ENCODE measurements around the gene CLIC4. TPM values are rescaled to one million over a fixed set of nuclear protein-coding genes. Genes with fewer than 3 reads are reported as not detected.

CLIC4 gene
- polyA plus RNA-seq, 1 donor (not counting 4 experiments of a cell fraction or from before 2014, with no cell fraction given), result 130 TPM

GRCh38 chr1:24865168-24865567 lies 119.9 kb downstream of the CLIC4 start:
- no peak for FAIRE-seq
- no peak for TF ChIP-seq EZH2 (IDR thresholded peaks at IDR 0.05; ENCODE audit: low read length)
- TF ChIP-seq CTCF (optimal IDR thresholded peaks at IDR 0.05 in 1 of 3, IDR thresholded peaks at IDR 0.05 in 1 of 3, conservative IDR thresholded peaks at IDR 0.05 in 1 of 3; ENCODE audit: extremely low read depth in 1 of 3, insufficient read depth in 2 of 3, low read length in 3 of 3), result no peak

GRCh38 chr1:24865587-24865986 lies 120.3 kb downstream of the CLIC4 start:
- Histone ChIP-seq H3K9me3 (ENCODE audit: control insufficient read depth, low read depth, low read length) (no peaks in the 10 kb centered on the region), H3K4me3 (ENCODE audit: control insufficient read depth in 2 of 3, extremely low read depth in 1 of 3, insufficient read depth in 2 of 3, low read depth in 1 of 3, low read length in 3 of 3) (no peak overlapping the region), H3K27me3 (ENCODE audit: control insufficient read depth, extremely low read depth, insufficient read depth, low read length) (peaks cover 16% of the 10 kb centered on the region), H2AFZ (ENCODE audit: control insufficient read depth, low read length) (no peak overlapping the region), H3K79me2 (ENCODE audit: control insufficient read depth, insufficient read depth, low read length) (no peaks in the 10 kb centered on the region), H3K4me2 (ENCODE audit: control insufficient read depth, extremely low read depth, insufficient read depth, low read depth, low read length) (no peak overlapping the region), H3K9me1 (ENCODE audit: control insufficient read depth, extremely low read depth, insufficient read depth, low read length) (no peaks in the 10 kb centered on the region), H3K4me1 (ENCODE audit: control insufficient read depth, extremely low read depth, insufficient read depth, low read length) (peaks cover 2% of the 10 kb centered on the region), H3K9ac (ENCODE audit: control insufficient read depth, extremely low read depth, insufficient read depth, low read length) (no peak overlapping the region), H3K36me3 (ENCODE audit: control insufficient read depth in 2 of 2, extremely low read depth in 1 of 2, insufficient read depth in 2 of 2, low read length in 2 of 2) (no peaks in the 10 kb centered on the region), H4K20me1 (ENCODE audit: control insufficient read depth, extremely low read depth, insufficient read depth, low read length) (no peaks in the 10 kb centered on the region), H3K27ac (ENCODE audit: control insufficient read depth, insufficient read depth, low read length) (no peak overlapping the region)
- dilution Hi-C loops (cut with MboI; ENCODE audit: extremely low pct_ligation_motif_present, low sequenced_read_pairs), result no loop called here
- DNase-seq (ENCODE audit: low read depth, low spot score) (no peak), FAIRE-seq (no peak)
- TF ChIP-seq EZH2 (IDR thresholded peaks at IDR 0.05; ENCODE audit: low read length) (no peak), CTCF (optimal IDR thresholded peaks at IDR 0.05 in 1 of 3, IDR thresholded peaks at IDR 0.05 in 1 of 3, conservative IDR thresholded peaks at IDR 0.05 in 1 of 3; ENCODE audit: extremely low read depth in 1 of 3, insufficient read depth in 2 of 3, low read length in 3 of 3) (no peak)

More at GRCh38 chr1:24865168-24865567, 119.9 kb downstream of the CLIC4 start:
- Histone ChIP-seq H3K4me2 (ENCODE audit: control insufficient read depth, extremely low read depth, insufficient read depth, low read depth, low read length) (no peak overlapping the region), H3K27me3 (ENCODE audit: control insufficient read depth, extremely low read depth, insufficient read depth, low read length) (peaks cover 16% of the 10 kb centered on the region), H2AFZ (ENCODE audit: control insufficient read depth, low read length) (no peak overlapping the region), H3K4me1 (ENCODE audit: control insufficient read depth, extremely low read depth, insufficient read depth, low read length) (peaks cover 2% of the 10 kb centered on the region), H3K9me1 (ENCODE audit: control insufficient read depth, extremely low read depth, insufficient read depth, low read length) (no peaks in the 10 kb centered on the region), H3K4me3 (ENCODE audit: control insufficient read depth in 2 of 3, extremely low read depth in 1 of 3, insufficient read depth in 2 of 3, low read depth in 1 of 3, low read length in 3 of 3) (no peak overlapping the region), H3K9me3 (ENCODE audit: control insufficient read depth, low read depth, low read length) (no peaks in the 10 kb centered on the region), H3K9ac (ENCODE audit: control insufficient read depth, extremely low read depth, insufficient read depth, low read length) (no peak overlapping the region), H4K20me1 (ENCODE audit: control insufficient read depth, extremely low read depth, insufficient read depth, low read length) (no peaks in the 10 kb centered on the region), H3K79me2 (ENCODE audit: control insufficient read depth, insufficient read depth, low read length) (no peaks in the 10 kb centered on the region), H3K27ac (ENCODE audit: control insufficient read depth, insufficient read depth, low read length) (no peak overlapping the region), H3K36me3 (ENCODE audit: control insufficient read depth in 2 of 2, extremely low read depth in 1 of 2, insufficient read depth in 2 of 2, low read length in 2 of 2) (no peaks in the 10 kb centered on the region)
- dilution Hi-C loops (cut with MboI; ENCODE audit: extremely low pct_ligation_motif_present, low sequenced_read_pairs), result no loop called here
- DNase-seq (ENCODE audit: low read depth, low spot score), result no peak

Measured in keratinocyte (primary cell).